HepG2 (cell line): ENCODE measurements around the gene MIER2. TPM values are rescaled to one million over a fixed set of nuclear protein-coding genes. Genes with fewer than 3 reads are reported as not detected.

ENCODE experiments used
- BORCS8-MEF2B ChIP-seq: sonication (generic); formaldehyde crosslinking; IDR thresholded peaks from 2 replicates; pipeline ENCODE4 v1.8.0; 2022; ENCODE audit warnings: mild to moderate bottlenecking, missing genetic modification reagents
- ETV5 ChIP-seq: IDR thresholded peaks from 2 replicates; pipeline ENCODE4 v1.6.1; 2018; ENCODE audit warnings: missing biosample characterization, missing genetic modification reagents, inconsistent platforms, borderline replicate concordance
- HCFC1 ChIP-seq: fragments of 150-350 bp; IDR thresholded peaks from 2 replicates; pipeline ENCODE4 v1.6.1; 2014; ENCODE audit warnings: low read depth, low read length
- HES4 ChIP-seq: sonication (generic); formaldehyde crosslinking; IDR thresholded peaks from 2 replicates; pipeline ENCODE4 v1.9.0; 2021; ENCODE audit warnings: mild to moderate bottlenecking, missing genetic modification reagents, borderline replicate concordance
- MYPOP ChIP-seq: sonication (generic); formaldehyde crosslinking; IDR thresholded peaks from 2 replicates; pipeline ENCODE4 v1.8.1; 2023; ENCODE audit warnings: mild to moderate bottlenecking, moderate library complexity, missing genetic modification reagents
- NCOA1 ChIP-seq: sonication (generic); formaldehyde crosslinking; IDR thresholded peaks from 2 replicates; pipeline ENCODE4 v1.9.0; 2021; ENCODE audit warnings: missing genetic modification reagents
- PHF5A ChIP-seq: IDR thresholded peaks from one replicate; pipeline ENCODE4 v1.6.1; 2018; ENCODE audit warnings: low read depth, missing genetic modification reagents; ENCODE audit not compliant: unreplicated experiment
- PLSCR1 ChIP-seq: sonication (generic); formaldehyde crosslinking; IDR thresholded peaks from 2 replicates; pipeline ENCODE4 v1.5.0; 2020; ENCODE audit warnings: missing genetic modification reagents, mild to moderate bottlenecking, borderline replicate concordance
- PREB ChIP-seq: sonication (generic); formaldehyde crosslinking; IDR thresholded peaks from 2 replicates; pipeline ENCODE4 v1.4.0; 2020; ENCODE audit warnings: missing genetic modification reagents
- RBM22 ChIP-seq: fragments of 200-400 bp; formaldehyde crosslinking; optimal IDR thresholded peaks from 2 replicates; pipeline ENCODE3; 2017; ENCODE audit warnings: mild to moderate bottlenecking, low read length, moderate library complexity
- SKI ChIP-seq: fragments of 450-650 bp; IDR thresholded peaks from one replicate; pipeline ENCODE4 v1.6.1; 2018; ENCODE audit warnings: mild to moderate bottlenecking; ENCODE audit not compliant: partially characterized antibody
- ZBTB34 ChIP-seq: sonication (generic); formaldehyde crosslinking; IDR thresholded peaks from 2 replicates; pipeline ENCODE4 v1.8.0; 2022; ENCODE audit warnings: mild to moderate bottlenecking, missing genetic modification reagents
- ZBTB8A ChIP-seq: sonication (generic); formaldehyde crosslinking; IDR thresholded peaks from 2 replicates; pipeline ENCODE4 v1.4.0; 2020; ENCODE audit warnings: mild to moderate bottlenecking, low read depth, missing genetic modification reagents, borderline replicate concordance
- ZFP41 ChIP-seq: sonication (generic); formaldehyde crosslinking; IDR thresholded peaks from 2 replicates; pipeline ENCODE4 v1.4.0; 2020; ENCODE audit warnings: mild to moderate bottlenecking, missing genetic modification reagents, borderline replicate concordance
- ZNF776 ChIP-seq: sonication (generic); formaldehyde crosslinking; IDR thresholded peaks from 2 replicates; pipeline ENCODE4 v1.4.0; 2020; ENCODE audit warnings: mild to moderate bottlenecking, missing genetic modification reagents
- polyA plus RNA-seq, 8 experiments: library from polyadenylated mRNA; depleted of rRNA in 3 of 8; stranded (reverse) in 7 of 8; unstranded in 1 of 8; fragments of >200 nt; fragmentation: Illumina TruSeq in 4 of 8; extraction: Trizol in 4 of 8; gene quantifications; 2 replicates each; pipeline versions ENCODE4 v1.2.1 to v1.2.3, GENCODE V29; 2011 to 2016; ENCODE audit warnings: low read depth in 4 of 8, missing spikeins in 1 of 8, mixed read lengths in 1 of 8; ENCODE audit not compliant: insufficient read depth in 1 of 8
- total RNA-seq, 5 experiments: library from RNA; depleted of rRNA; stranded (reverse); fragments of >200 nt; fragmentation: Illumina TruSeq; extraction: Trizol; gene quantifications; 2 replicates each; pipeline ENCODE4 v1.2.3, GENCODE V29; 2016; ENCODE audit warnings: low read depth in 1 of 5
- TF ChIP-seq, protein P1 (sequence below): sonication (generic); formaldehyde crosslinking; conservative IDR thresholded peaks from 2 replicates; pipeline ENCODE4 v1.4.0; 2020; ENCODE audit warnings: mild to moderate bottlenecking, missing genetic modification reagents, moderate library complexity
- TF ChIP-seq, protein P2 (sequence below): sonication (generic); formaldehyde crosslinking; IDR thresholded peaks from 2 replicates; pipeline ENCODE4 v1.4.0; 2020; ENCODE audit warnings: missing genetic modification reagents

MIER2 gene
- total and polyA plus RNA-seq, 2 of the 13 experiments (the other 11 are each of a cell fraction or from before 2014, with no cell fraction given), result 9.6 to 25.7 TPM

DNA sequence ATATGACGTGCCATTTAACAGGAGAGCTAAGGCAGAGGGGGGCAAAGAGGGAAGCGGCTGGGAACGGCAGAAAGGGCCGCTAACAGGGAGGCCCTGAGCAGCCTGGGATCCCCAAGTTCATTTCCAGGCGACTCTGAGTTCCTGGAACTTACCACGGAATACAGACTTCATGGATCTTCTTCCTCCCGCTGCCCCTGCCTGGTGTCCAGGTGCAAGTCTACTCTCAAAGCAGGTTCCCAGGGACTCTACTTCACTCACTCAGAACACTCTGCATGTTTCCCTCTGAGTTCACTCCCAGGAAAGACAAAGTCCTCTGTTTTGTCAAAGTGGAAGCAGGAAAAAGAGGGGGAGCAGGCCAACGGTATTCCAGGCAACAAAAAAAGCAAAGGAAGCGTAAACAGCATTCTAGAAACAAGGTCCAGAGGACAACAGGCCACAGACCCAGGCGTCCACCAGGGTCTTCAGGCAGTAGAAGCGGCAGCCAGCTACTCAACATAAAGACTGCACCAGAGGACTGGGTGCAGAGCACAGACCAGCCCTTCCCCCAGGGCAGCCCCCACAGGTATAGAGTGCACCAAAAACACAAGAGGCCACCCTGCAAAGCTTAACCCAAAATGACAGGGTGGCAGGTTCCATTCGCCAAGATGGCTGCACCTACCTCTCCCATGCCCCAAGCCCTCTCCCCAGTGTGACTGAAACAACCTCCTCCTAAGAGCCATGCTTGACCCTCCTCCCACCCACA is 3.0 kb downstream of the MIER2 start (continued):
- TF ChIP-seq ZFP41 (CRISPR knock-in tag), result no peak
- TF ChIP-seq PHF5A (CRISPR knock-in tag), result no peak
- TF ChIP-seq HCFC1, result no peak
- no peak for TF ChIP-seq ZBTB34 (CRISPR knock-in tag)
- no peak for TF ChIP-seq BORCS8-MEF2B
- no peak for TF ChIP-seq RBM22
- TF ChIP-seq ETV5 (CRISPR knock-in tag), result no peak
- TF ChIP-seq, protein P1, sequence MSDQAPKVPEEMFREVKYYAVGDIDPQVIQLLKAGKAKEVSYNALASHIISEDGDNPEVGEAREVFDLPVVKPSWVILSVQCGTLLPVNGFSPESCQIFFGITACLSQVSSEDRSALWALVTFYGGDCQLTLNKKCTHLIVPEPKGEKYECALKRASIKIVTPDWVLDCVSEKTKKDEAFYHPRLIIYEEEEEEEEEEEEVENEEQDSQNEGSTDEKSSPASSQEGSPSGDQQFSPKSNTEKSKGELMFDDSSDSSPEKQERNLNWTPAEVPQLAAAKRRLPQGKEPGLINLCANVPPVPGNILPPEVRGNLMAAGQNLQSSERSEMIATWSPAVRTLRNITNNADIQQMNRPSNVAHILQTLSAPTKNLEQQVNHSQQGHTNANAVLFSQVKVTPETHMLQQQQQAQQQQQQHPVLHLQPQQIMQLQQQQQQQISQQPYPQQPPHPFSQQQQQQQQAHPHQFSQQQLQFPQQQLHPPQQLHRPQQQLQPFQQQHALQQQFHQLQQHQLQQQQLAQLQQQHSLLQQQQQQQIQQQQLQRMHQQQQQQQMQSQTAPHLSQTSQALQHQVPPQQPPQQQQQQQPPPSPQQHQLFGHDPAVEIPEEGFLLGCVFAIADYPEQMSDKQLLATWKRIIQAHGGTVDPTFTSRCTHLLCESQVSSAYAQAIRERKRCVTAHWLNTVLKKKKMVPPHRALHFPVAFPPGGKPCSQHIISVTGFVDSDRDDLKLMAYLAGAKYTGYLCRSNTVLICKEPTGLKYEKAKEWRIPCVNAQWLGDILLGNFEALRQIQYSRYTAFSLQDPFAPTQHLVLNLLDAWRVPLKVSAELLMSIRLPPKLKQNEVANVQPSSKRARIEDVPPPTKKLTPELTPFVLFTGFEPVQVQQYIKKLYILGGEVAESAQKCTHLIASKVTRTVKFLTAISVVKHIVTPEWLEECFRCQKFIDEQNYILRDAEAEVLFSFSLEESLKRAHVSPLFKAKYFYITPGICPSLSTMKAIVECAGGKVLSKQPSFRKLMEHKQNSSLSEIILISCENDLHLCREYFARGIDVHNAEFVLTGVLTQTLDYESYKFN (CRISPR knock-in tag), result peak; percentile 75
- no peak for TF ChIP-seq PREB (CRISPR knock-in tag)
- TF ChIP-seq ZNF776, result no peak
- TF ChIP-seq SKI, result no peak
- TF ChIP-seq MYPOP (CRISPR knock-in tag), result no peak
- TF ChIP-seq, protein P2, sequence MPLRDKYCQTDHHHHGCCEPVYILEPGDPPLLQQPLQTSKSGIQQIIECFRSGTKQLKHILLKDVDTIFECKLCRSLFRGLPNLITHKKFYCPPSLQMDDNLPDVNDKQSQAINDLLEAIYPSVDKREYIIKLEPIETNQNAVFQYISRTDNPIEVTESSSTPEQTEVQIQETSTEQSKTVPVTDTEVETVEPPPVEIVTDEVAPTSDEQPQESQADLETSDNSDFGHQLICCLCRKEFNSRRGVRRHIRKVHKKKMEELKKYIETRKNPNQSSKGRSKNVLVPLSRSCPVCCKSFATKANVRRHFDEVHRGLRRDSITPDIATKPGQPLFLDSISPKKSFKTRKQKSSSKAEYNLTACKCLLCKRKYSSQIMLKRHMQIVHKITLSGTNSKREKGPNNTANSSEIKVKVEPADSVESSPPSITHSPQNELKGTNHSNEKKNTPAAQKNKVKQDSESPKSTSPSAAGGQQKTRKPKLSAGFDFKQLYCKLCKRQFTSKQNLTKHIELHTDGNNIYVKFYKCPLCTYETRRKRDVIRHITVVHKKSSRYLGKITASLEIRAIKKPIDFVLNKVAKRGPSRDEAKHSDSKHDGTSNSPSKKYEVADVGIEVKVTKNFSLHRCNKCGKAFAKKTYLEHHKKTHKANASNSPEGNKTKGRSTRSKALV (CRISPR knock-in tag), result no peak
- TF ChIP-seq HES4, result no peak
- no peak for TF ChIP-seq PLSCR1 (CRISPR knock-in tag)
- TF ChIP-seq NCOA1 (CRISPR knock-in tag), result no peak
- no peak for TF ChIP-seq ZBTB8A (CRISPR knock-in tag)
